Calu3 (cell line): ENCODE measurements around the gene GFY. TPM values are rescaled to one million over a fixed set of nuclear protein-coding genes. Genes with fewer than 3 reads are reported as not detected.

Experiments
- BruUV-seq: library from RNA; stranded (reverse); fragments of 400-500 nt; replicated peaks from 2 replicates; lab custom pipeline; 2021; lab: Mats Ljungman, UMichigan
- CTCF ChIA-PET: fragments of 300-600 bp; sonication (Branson Sonifier 250); formaldehyde crosslinking; loops from one replicate; lab custom pipeline; 2022; ENCODE audit warnings: antibody characterized with exemption; lab: Charles Lee
- DNase-seq: peaks from one replicate; pipeline ENCODE4 v3.0.0; 2022
- H3K27ac Mint-ChIP-seq: one replicate; pipeline ENCODE4 v1.8.0; 2022; ENCODE audit warnings: mixed read lengths; ENCODE audit not compliant: unreplicated experiment
- H3K27me3 Mint-ChIP-seq: one replicate; pipeline ENCODE4 v1.8.0; 2022; ENCODE audit warnings: mixed read lengths; ENCODE audit not compliant: unreplicated experiment
- H3K36me3 Mint-ChIP-seq: one replicate; pipeline ENCODE4 v1.8.0; 2022; ENCODE audit warnings: mild to moderate bottlenecking, moderate library complexity, mixed read lengths; ENCODE audit not compliant: insufficient read depth, unreplicated experiment
- H3K4me1 Mint-ChIP-seq: one replicate; pipeline ENCODE4 v1.8.0; 2022; ENCODE audit warnings: mild to moderate bottlenecking, low read depth, mixed read lengths; ENCODE audit not compliant: unreplicated experiment
- H3K4me3 Mint-ChIP-seq: one replicate; pipeline ENCODE4 v1.8.0; 2022; ENCODE audit warnings: mild to moderate bottlenecking, low read depth, moderate library complexity, mixed read lengths; ENCODE audit not compliant: unreplicated experiment
- H3K9me3 Mint-ChIP-seq: one replicate; pipeline ENCODE4 v1.8.0; 2022; ENCODE audit warnings: low read depth, mixed read lengths; ENCODE audit not compliant: unreplicated experiment
- CTCF ChIP-seq: fragments of 200-600 bp; IDR thresholded peaks from one replicate; pipeline ENCODE4 v1.8.0; 2022; ENCODE audit warnings: antibody characterized with exemption; ENCODE audit not compliant: unreplicated experiment
- intact Hi-C: fragments of 100-400 bp; cut with micrococcal nuclease; formaldehyde crosslinking; loops from one replicate; pipeline ENCODE4 v1.10.0; 2022; ENCODE audit not compliant: unreplicated experiment
- total RNA-seq: library from RNA; stranded (reverse); gene quantifications from 2 replicates; pipeline ENCODE4 v1.2.3, GENCODE V29; 2022

Gene GFY
- total RNA-seq, 1 experiment from 2014 or later, result not detected

GRCh38 chr19:49419173-49419572 lies 6.0 kb upstream of the GFY start:
- H3K27ac Mint-ChIP-seq, result no peak overlapping the region
- CTCF ChIA-PET, result interaction anchor here (2.6 kb wide), 1 partner anchor 23 kb away, joined by 5 read pairs; no protein-coding TSS in a partner anchor
- DNase-seq, result no peak
- H3K36me3 Mint-ChIP-seq, result peaks cover 5% of the 10 kb centered on the region
- intact Hi-C loops, result no loop called here
- no peaks in the 10 kb centered on the region for H3K9me3 Mint-ChIP-seq
- TF ChIP-seq CTCF, result no peak
- no peak overlapping the region for H3K4me3 Mint-ChIP-seq
- no TSS peak for BruUV-seq
- peaks cover 100% of the 10 kb centered on the region for H3K27me3 Mint-ChIP-seq
- H3K4me1 Mint-ChIP-seq, result peaks cover 20% of the 10 kb centered on the region

- Mint-ChIP-seq H3K36me3 (peaks cover 5% of the 10 kb centered on the region), H3K9me3 (no peaks in the 10 kb centered on the region), H3K27ac (no peak overlapping the region), H3K27me3 (peaks cover 100% of the 10 kb centered on the region), H3K4me1 (peaks cover 20% of the 10 kb centered on the region), H3K4me3 (no peak overlapping the region)
- no peak for DNase-seq
- intact Hi-C loops, result no loop called here
- CTCF ChIA-PET, result interaction anchor here (0.5 kb wide), 1 partner anchor 894 kb away, joined by 3 read pairs; no protein-coding TSS in a partner anchor
- TF ChIP-seq CTCF, result no peak
- no TSS peak for BruUV-seq
Measured at GRCh38 chr19:49420227-49420626, 5.0 kb upstream of the GFY start.

GRCh38 chr19:49421039-49421877 lies 3.9 kb upstream of the GFY start:
- CTCF ChIA-PET, result interaction anchor here (0.5 kb wide), 1 partner anchor 893 kb away, joined by 3 read pairs; no protein-coding TSS in a partner anchor
- Mint-ChIP-seq H3K27ac (no peak overlapping the region), H3K27me3 (peaks cover 100% of the 10 kb centered on the region), H3K36me3 (peaks cover 5% of the 10 kb centered on the region), H3K9me3 (no peaks in the 10 kb centered on the region), H3K4me1 (peaks cover 30% of the 10 kb centered on the region), H3K4me3 (no peak overlapping the region)
- intact Hi-C loops, result no loop called here
- TF ChIP-seq CTCF, result no peak
- DNase-seq, result no peak
- BruUV-seq, result no TSS peak

- Mint-ChIP-seq H3K27ac (no peak overlapping the region), H3K4me3 (no peak overlapping the region), H3K9me3 (no peaks in the 10 kb centered on the region), H3K27me3 (peaks cover 100% of the 10 kb centered on the region), H3K4me1 (peaks cover 35% of the 10 kb centered on the region), H3K36me3 (peaks cover 5% of the 10 kb centered on the region)
- DNase-seq, result no peak
- CTCF ChIA-PET, result no interaction called here
- BruUV-seq, result no TSS peak
- intact Hi-C loops, result no loop called here
- no peak for TF ChIP-seq CTCF
Measured at GRCh38 chr19:49421878-49422202, 3.3 kb upstream of the GFY start.
